ENCODE measurements around the gene TCAIM.

- TF ChIP-seq CTCF (IDR thresholded peaks at IDR 0.05; ENCODE audit: low read depth, low read length) (no peak), MAX (IDR thresholded peaks at IDR 0.05; ENCODE audit: low read depth, low read length) (no peak), POLR2A (IDR thresholded peaks at IDR 0.05; ENCODE audit: extremely low read depth, insufficient read length) (no peak), MYC (IDR thresholded peaks at IDR 0.05; ENCODE audit: low read depth, low read length) (no peak)
These were observed 25.0 kb downstream of the TCAIM start for GRCh38 chr3:44363591-44363990.
